GM19328 (cell line): ENCODE results near the gene PAEP.
"Not testable (repeated sequence)": the region's sequence is repeated elsewhere in the genome, so short reads cannot be mapped to it uniquely, and the experiment has no call there.

Experiments
- ATAC-seq: cut with Tn5 transposase; IDR thresholded peaks from one replicate; pipeline ENCODE4 v1.9.1; 2021; ENCODE audit warnings: mild to moderate bottlenecking, moderate library complexity; ENCODE audit not compliant: unreplicated experiment

PAEP gene

DNA sequence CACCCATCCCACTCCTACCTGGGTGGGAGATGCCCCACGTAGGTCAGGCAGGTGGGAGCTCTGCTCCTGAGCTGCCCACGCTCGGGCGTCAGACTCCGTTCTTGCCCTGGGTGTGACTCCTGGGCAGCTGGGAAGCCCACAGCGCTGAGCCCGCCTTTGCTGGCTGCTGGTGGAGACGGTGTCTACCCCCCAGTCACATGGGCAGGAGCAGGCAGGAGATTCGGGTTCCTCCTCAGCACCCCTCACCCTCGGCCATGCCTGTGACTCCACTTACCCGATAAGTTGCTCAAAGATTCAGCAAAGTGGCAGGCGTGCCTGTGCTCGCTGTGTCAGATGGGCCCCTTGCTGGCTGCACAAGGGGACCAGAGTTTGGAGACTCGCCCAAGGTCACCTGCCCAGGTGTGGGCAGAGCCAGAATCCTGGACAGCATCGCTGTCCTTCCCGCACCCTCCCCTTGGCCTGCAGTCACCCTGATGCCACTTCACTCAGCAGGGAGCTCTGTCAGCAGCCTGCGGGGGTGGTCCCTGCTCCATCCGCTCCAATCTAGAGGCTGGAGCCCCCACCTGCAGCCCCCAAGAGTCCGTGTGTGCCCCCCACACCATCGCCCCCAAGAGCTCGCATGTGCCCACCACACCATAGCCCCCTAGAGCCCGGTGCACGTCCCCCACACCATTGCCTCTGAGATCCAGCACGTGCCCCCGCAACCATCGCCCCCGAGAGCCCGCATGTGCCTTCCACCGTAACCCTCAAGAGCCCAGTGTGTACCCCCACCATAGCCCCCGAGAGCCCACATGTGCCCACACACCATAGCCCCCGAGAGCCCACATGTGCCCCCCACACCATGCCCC, 36.1 kb upstream of the PAEP start:
- ATAC-seq, result no peak

DNA sequence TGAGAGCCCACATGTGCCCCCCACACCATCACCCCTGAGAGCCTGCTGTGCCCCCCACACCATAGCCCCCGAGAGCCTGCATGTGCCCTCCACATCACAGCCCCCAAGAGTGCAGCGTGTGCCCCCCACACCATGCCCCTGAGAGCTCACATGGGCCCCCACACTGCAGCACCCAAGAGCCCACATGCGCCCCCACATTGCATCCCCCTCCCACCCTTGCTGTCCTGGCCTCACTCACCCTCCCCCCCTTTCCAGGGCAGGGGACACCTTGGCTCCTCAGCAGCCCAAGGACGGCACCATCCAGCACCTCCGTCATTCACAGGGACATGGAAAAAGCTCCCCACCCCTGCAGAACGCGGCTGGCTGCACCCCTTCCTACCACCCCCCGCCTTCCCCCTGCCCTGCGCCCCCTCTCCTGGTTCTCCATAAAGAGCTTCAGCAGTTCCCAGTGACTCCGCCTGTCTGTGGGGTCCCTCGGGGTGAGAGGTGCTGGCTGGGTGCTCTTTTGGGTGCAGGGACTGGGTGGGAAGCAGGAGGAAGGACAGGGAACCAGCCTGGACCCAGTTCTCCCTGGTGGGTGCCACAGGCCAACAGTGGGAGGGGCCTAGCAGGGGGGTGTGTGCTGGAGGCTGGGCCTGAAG, 35.3 kb upstream of the PAEP start:
- no peak for ATAC-seq

DNA sequence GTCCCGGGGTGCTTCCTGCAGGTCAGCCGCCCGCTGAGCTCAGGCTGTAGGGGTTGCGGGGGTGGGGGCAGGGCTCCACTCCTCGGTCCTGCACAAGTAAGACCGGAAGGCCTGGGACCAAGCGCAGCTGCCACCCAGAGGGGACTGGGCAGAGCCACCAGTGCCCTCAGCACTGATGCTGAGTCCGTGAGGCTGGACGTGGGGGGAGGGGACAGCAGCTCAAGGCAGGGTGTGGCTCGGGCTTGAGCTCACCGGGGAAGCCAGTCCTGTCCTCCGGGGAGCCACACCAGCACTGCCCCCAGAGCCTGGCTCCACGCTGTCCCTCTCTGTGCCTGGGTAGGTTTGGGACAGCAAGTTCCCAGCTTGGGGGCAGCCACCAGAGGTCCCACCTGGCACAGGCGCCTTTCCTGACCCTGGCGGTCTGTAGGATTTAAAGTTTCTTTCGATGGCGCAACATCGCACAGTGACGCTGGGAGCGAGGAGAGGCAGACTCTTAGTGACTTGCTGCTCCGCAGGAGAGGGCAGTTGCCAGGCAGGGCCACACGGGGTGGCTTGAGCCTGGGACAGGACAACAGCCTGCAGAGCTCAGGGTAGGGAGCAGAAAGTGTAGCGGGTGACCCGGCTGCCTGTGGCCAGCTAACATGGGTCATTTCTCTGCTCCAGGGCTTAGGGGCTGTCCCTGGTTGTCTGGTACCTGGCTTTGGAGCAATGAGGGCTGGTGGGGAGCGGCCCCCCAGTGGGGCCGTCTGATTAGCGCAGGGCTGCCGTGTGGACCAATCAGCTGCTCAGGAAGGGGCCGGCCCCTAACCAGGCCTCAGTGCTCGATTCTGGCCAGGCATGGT, 34.6 kb upstream of the PAEP start:
- no peak for ATAC-seq

DNA sequence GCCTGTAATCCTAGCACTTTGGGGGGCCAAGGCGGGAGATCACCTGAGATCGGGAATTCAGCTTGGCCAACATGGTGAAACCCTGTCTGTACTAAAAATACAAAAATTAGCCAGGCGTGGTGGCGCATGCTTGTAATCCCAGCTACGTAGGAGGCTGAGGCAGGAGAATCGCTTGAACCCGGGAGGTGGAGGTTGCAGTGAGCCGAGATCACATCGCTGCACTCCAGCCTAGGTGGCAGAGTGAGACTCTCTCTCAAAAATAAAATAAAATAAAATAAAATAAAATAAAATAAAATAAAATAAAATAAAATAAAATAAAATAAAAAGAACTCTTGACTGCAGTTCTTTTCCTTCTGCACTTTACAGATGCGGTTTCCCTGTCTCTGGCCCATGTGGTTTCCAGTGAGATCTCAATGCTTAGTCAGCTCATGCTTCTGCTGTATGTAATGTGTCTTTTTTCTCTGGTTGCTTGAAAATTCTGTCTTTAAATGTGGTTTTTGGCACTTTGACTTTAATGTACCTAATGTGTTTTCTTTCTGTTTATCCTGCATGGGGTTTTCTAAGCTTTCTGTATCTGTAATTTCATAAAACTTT, 32.6 kb upstream of the PAEP start:
- ATAC-seq, result not testable (repeated sequence)

DNA sequence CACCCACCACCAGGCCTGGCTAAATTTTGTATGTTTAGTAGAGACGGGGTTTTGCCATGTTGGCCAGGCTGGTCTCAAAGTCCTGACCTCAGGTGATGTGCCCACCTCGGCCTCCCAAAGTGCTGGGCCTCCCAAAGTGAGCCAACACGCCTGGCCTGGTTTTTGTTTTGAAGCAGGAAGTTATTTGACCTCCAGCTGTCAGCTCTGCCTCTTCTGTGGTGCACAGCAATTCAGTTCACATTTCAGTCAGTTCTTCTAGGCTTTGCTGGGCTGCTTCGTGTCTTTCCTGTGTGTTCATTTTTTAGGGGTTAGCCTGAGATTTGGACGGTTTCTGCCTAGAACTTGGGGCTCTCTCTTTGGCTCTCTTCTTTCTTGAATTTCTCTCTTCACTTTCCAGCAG, 31.4 kb upstream of the PAEP start:
- no peak for ATAC-seq

DNA sequence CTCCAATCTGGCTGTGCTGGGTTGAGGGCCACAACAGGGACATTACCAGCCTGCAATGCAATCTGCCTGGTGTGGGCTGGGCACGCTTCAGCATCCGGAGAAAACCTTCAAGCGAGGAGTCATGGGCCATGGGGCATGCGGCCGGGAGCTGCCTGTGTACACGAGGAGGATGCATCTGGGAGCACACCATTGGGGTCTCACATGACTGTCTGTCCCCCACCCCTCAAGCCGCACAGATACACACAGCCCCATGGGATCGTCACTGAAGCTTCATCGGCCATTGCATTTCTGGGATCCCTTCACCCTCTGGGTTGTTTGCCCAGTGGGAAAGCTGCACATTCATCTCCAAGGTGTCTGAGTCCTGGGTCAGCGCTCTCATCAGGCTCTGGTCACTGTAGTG, 30.5 kb upstream of the PAEP start:
- ATAC-seq, result no peak

DNA sequence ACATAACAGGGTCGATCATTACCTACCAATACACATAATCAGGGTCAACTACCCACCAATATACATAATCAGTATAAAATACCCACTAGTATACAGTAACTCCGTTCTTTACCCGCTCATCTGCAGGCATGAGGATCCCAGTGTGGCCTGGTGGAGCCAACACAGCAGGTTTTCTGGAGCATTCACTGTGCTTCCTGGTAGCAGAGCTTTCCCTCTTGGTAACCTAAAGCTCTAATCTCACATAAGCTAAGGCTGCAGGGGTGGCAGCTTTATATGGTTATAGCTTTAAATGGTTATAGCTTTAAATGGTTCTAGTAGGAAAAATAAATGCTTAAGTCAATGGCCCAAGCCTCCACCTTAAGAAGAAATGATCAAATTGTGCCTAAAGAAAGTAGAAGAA, 28.4 kb upstream of the PAEP start:
- ATAC-seq, result no peak

DNA sequence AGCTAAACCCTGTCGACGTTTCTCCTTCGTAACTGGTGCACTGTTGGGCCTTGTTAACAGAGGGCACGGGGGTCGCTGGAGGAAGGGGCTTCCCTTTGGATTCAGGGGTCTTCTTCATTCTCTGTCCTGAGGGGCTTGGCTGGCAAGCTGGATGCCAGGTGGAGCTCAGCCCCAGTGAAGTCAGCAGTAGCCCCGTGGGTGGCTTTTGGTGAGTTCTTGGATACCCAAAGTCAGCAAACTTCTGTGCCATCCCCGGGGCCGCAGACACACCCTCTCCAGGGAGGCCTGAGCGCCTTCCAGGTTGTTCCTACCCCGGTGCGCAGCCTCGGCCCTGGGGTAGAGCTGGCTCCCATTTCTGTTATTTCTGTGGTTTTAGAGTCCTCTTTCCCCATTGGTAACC, 27.9 kb upstream of the PAEP start:
- no peak for ATAC-seq

DNA sequence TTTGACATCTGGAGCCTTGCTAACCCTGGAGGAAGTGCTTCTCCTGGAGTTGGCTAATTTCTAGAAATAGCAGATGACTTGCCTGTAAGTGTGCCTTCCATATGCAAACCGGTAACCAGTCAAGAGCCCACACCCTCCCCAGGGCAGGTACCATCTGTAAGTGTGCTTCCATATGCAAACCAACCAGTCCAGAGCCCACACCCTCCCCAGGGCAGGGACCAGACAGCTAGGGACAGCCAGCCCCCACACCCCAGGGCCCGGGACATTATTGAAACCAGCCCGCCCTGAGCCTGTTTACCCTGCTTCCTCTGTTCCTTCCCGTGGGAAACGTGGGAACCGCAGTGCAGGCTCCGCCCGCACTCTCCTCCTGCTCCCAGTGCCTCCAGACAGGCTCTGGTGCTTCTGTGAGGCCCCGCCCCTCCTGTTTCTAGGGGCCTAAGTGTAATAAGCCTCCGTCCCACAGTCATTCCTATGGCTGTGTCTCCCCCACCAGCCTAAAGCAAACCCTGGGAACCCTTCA, 27.3 kb upstream of the PAEP start:
- not testable (repeated sequence) for ATAC-seq

DNA sequence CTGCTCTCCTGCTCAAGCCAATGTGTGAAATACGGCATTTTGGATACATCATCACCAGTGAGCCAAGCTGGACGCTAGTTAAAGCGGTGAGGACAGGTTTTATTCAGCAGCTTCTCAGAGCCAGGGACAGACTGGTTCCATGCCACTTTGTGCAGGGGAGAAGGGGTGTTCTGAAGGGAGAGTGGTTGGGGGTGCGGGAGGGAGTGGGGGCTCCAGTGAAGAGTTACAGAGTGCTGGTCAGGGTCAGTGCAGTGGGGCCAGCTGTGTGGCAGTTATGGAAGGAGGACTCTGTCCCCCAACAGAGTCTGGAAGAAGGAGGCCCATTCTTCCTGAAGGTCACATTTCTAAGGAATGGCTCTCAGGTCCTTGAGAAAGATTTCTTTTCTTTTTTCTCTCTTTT, 26.7 kb upstream of the PAEP start:
- not testable (repeated sequence) for ATAC-seq

DNA sequence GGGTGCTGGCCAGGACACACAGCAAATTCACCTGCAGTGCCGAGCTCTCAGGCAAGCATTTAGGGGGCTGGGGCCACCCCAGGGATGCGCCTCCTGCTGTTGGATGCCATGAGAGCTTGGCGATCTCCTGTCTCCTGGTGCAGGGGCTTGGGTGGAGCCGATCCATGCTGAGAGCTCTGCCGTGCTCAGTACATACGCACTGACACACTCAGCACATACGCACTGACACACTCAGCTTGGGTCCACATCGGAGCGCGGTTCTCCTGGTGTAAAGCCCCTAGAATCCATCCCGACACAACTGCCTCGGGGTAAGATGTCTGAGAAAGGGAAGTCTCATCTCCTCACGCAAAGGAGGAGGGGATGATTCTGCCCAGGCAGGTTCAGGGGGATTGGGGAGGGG, 25.9 kb upstream of the PAEP start:
- not testable (repeated sequence) for ATAC-seq

DNA sequence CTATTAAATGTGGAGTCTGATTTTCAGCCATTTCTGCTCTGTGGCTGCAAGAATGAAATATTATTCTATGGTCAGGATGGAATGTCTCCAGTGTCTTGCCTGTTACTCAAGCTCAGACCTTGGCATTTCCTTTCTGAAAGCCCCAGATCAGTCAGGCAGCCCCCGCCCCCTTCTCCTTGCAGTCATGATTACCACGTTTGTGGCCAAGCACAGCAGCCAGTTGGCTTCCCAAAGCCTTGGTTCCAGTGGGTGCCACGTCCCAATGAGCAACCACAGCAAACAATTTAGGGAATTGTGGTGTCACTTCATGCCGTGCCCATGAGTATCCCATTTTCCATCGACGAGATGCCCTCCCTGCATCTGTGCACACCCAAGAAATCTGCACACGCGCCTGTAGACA, 25.3 kb upstream of the PAEP start:
- no peak for ATAC-seq

DNA sequence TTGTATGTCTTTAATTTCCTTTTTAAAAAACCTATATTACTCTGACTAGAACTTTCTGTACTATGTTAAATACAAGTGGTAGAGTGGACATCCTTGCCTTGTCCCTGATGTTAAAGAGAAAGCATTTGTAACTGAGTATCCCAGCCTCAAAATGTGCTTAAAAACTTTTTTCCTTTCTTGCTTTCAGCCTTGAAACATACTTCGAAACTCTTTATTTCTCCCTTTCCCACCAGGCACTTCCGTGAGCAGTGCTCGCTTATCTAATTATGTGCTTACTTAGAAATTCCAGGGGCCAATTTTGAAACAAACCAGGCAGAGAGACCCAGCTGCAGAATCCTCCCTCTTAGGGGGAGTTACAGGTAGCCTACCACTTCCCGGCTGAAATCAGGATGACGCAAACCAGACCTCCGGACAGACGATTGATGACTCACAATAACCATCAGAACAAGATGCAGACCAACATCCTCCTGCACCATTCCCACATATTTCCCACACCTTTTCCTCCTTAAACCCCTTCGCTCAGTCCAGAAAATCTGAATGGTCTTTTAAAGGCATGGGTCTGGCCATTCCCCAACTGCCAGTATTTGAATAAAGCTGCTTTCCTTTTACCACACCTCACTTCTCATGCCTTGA, 18.2 kb upstream of the PAEP start:
- not testable (repeated sequence) for ATAC-seq

DNA sequence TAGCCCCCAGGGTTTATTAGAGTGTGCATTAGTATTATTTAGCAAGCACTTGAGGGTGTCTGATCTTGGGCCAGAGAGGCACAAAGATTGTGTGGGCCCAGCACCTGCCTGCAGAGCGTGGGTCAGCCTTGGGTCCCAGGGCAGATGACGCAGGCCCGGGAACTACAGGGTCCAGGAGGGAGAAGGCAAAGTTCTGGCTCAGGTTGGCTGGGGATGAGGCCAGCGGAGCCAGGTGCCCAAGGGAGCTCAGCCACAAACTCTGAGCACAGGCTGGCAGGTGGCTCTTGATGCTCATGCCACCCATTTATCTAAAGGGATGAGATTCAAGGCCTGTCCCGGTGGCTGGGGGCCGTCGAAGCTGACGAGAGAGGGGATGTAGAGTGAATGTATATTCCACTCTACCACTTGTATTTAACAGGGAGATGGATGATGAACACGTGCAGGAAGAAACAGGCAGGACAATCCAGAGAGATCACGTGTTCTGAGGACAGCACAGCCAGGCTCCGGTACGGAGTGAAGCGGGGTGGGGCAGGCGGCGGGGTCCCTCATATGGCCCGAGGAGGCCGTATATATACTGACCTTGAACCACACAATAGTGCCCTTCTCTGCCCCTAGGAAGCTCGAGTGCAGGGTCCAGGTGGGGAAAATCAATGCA, 16.4 kb upstream of the PAEP start:
- no peak for ATAC-seq

DNA sequence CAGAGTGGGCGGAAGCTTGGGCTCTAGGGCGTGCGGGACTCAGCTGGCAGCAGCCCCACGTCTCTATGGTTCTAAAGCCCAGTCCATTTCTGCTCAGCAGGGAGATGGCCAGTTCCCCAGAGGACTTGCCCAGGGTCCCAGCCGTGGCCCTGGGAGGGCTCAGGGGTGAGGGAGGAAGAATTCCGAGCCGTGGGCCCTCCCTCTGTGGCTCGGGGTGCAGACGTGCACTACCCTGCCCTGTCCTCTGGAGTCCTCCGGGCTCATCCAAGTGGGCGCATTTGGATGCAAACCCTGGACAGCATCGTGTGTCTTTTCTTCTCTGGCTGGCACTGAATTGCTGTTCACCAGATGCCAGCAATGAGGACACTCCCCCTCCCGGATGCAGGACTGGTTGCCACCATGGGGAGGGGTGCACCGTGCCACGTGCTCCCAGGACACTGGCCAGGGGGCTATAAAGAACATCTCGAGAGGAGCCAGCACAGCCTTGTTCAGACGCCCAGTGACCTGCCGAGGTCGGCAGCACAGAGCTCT, 15.8 kb upstream of the PAEP start, which contains the start of gene OBP2A:
OBP2A (plus strand) TSS at position 481 of the 531 bp plus-strand sequence. CDS start 55 bp downstream, outside the sequence.
- not testable (repeated sequence) for ATAC-seq

DNA sequence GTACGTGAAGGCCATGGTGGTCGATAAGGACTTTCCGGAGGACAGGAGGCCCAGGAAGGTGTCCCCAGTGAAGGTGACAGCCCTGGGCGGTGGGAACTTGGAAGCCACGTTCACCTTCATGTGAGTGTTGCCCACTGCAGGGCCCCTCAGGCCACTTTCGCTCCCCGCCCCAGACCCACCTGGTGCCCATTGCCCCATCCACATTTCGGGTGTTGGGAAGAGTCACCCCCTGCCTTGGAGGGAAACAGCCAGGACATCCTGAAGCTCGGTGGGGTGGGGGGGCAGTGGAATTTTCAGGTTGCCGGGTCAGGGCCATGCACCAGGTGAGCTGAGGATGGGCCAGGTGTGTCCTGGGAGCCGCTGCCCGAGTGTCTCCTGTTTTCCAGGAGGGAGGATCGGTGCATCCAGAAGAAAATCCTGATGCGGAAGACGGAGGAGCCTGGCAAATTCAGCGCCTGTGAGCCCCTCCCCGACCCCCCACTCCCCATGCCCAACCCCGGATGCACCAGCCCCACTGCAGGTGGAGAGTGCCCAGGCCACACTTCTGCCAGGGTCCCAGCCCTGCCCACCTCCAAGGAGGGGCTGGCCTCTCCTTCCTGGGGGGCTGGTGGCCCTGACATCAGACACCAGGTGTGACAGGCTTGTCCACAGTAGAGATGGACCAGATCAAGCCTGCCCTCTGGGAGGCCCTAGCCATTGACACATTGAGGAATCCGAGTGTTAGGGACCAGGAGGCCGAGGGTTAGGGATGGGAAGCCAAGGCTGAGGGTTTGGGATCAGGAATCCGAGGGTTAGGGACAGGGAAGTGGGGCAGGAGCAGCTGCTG, 14.6 kb upstream of the PAEP start:
- ATAC-seq, result not testable (repeated sequence)

DNA sequence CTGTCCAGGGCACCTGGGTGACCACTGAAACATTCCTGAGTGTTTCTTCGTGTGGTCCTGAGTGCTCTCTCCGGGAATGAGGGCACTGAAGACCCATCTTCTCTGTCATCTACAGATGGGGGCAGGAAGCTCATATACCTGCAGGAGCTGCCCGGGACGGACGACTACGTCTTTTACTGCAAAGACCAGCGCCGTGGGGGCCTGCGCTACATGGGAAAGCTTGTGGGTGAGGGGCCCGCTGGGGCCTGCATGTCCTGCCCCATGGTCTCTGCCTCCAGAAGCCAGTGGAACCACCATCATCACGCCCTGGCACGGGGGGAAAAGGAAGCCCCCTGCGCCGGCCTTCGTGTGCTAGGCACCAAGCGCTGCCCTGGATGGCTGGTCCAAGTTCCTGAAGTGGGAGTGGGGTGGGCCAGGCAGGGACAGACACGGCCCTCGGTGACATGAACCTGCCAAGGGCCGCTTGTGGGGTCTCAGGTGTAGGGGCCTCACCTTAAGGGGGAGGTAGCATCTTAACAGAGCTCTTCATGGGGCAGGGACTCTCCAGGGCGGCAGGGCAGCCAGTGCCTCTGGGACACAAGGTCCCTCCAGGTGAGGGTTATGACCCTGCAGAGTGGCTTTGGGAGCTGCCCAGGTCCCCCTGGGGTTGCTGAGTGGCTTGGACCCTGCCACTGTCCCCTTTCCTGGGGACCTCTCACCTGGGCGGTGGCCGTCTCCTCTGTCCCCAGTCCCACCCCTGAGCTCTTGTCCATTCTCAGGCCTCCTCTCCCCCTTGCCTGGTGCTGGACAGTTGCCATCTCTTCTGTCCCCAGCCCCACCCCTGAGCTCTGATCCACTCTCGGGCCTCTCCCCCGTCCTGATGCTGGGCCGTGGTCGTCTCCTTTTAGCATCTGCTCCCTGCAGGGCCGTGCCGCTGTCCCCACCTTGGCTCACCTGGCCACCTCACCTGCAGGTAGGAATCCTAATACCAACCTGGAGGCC, 13.5 kb upstream of the PAEP start:
- ATAC-seq, result no peak
